GM23248 (cell line): ENCODE measurements around the gene CDKN3. TPM values are rescaled to one million over a fixed set of nuclear protein-coding genes. Genes with fewer than 3 reads are reported as not detected.

ENCODE experiments used
- DNase-seq: peaks from one replicate; pipeline ENCODE4 v3.0.0-alpha.2; 2015
- H2AFZ ChIP-seq: fragments of 200-600 bp; sonication (generic); 2 replicates; pipeline ENCODE4 v1.6.1; 2016; ENCODE audit warnings: antibody characterized with exemption
- H3F3A ChIP-seq: fragments of 200-600 bp; sonication (generic); 2 replicates; pipeline ENCODE4 v1.6.1; 2016; ENCODE audit warnings: mild to moderate bottlenecking, antibody characterized with exemption, mixed run types; ENCODE audit not compliant: insufficient read depth
- H3K27ac ChIP-seq: fragments of 200-600 bp; sonication (generic); 2 replicates; pipeline ENCODE4 v1.5.1; 2016; ENCODE audit warnings: mild to moderate bottlenecking
- H3K27me3 ChIP-seq: fragments of 200-600 bp; sonication (generic); replicated peaks from 2 replicates; pipeline ENCODE4 v1.6.1; 2016; ENCODE audit warnings: mild to moderate bottlenecking; ENCODE audit not compliant: insufficient read depth
- H3K36me3 ChIP-seq: fragments of 200-600 bp; sonication (generic); 2 replicates; pipeline ENCODE4 v1.6.1; 2016; ENCODE audit warnings: low read depth, mild to moderate bottlenecking
- H3K4me1 ChIP-seq: fragments of 200-600 bp; sonication (generic); 2 replicates; pipeline ENCODE4 v1.6.1; 2016; ENCODE audit warnings: mild to moderate bottlenecking; ENCODE audit not compliant: insufficient read depth
- H3K4me2 ChIP-seq: fragments of 200-600 bp; sonication (generic); one replicate; pipeline ENCODE4 v1.6.1; 2016; ENCODE audit warnings: mild to moderate bottlenecking; ENCODE audit not compliant: unreplicated experiment
- H3K4me3 ChIP-seq: fragments of 200-600 bp; sonication (generic); 2 replicates; pipeline ENCODE4 v1.5.1; 2016; ENCODE audit warnings: mild to moderate bottlenecking
- H3K79me2 ChIP-seq: fragments of 200-600 bp; sonication (generic); 2 replicates; pipeline ENCODE4 v1.6.1; 2016; ENCODE audit warnings: mild to moderate bottlenecking; ENCODE audit not compliant: insufficient read depth
- H3K9ac ChIP-seq: fragments of 200-600 bp; sonication (generic); 2 replicates; pipeline ENCODE4 v1.6.1; 2016; ENCODE audit warnings: mild to moderate bottlenecking
- H3K9me2 ChIP-seq: fragments of 200-600 bp; sonication (generic); 2 replicates; pipeline ENCODE4 v1.6.1; 2016; ENCODE audit warnings: mixed run types, mild to moderate bottlenecking, moderate library complexity; ENCODE audit not compliant: insufficient read depth
- H3K9me3 ChIP-seq: fragments of 200-600 bp; sonication (generic); one replicate; pipeline ENCODE4 v1.6.1; 2017; ENCODE audit warnings: low read depth
- H4K20me1 ChIP-seq: fragments of 200-600 bp; sonication (generic); 2 replicates; pipeline ENCODE4 v1.6.0; 2016; ENCODE audit not compliant: insufficient read depth
- EZH2 ChIP-seq: fragments of 200-600 bp; sonication (generic); IDR thresholded peaks from 2 replicates; pipeline ENCODE4 v1.6.1; 2018; ENCODE audit warnings: antibody characterized with exemption, mild to moderate bottlenecking; ENCODE audit not compliant: insufficient read depth, poor library complexity, severe bottlenecking
- EZH2phosphoT487 ChIP-seq: fragments of 200-600 bp; sonication (generic); IDR thresholded peaks from 2 replicates; pipeline ENCODE4 v1.6.1; 2018; ENCODE audit warnings: antibody characterized with exemption, moderate library complexity, mild to moderate bottlenecking, low read depth; ENCODE audit not compliant: insufficient read depth
- WGBS, 2 experiments: methylation state at CpG; one replicate each; pipeline ENCODE4 v1.1.6; 2015 to 2017; ENCODE audit warnings: low lambda C conversion rate in 2 of 2, low coverage in 1 of 2; ENCODE audit errors: missing lambda C conversion rate in 2 of 2; 5-methylcytosine and 5-hydroxymethylcytosine counted together
- in situ Hi-C: fragments of 300-500 bp; cut with MboI; formaldehyde crosslinking; loops from 2 replicates; pipeline ENCODE4 v1.15.0; 2020
- polyA plus RNA-seq: library from polyadenylated mRNA; unstranded; fragments of >200 nt; fragmentation: Nextera tagmentation; extraction: Ambion mirVana; gene quantifications from 2 replicates; pipeline ENCODE4 v1.2.1, GENCODE V29; 2016
- total RNA-seq: library from RNA; depleted of rRNA; stranded (reverse); fragments of >200 nt; shearing (Covaris generic); gene quantifications from 2 replicates; pipeline ENCODE4 v1.2.3, GENCODE V29; 2014

CDKN3 gene
- total and polyA plus RNA-seq, 2 experiments from 2014 or later, result 20.1 to 41.8 TPM

DNA sequence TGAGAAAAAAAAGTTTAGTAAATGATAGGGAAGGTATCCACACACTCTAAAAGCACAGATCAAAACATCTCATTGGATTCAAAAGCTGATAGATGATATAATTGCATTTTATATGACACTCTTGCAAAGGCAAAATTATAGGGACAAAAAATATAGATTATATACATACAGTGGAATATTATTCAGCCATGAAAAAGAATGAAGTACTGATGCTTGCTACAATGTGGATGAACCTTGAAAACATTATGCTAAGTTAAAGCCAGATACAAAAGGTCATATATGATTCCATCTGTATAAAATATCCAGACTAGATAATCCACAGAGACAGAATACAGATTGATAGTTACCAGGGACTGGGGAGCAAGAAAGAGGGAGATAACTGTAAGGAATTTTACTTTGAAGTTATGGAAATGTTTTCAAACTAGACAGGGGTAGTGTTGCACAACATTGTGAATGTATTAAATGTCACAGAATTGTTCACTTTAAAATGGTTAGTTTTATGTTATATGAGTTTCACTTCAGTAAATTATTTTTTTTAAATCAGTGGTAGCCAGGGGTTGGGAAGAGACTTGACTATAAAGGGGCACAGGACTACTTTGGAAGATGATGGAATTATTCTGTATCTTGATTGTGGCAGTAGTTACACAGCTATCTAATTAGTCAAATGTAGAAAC is 41.7 kb upstream of the CDKN3 start:
- no peak overlapping the region for H3K9ac ChIP-seq
- no peaks in the 10 kb centered on the region for H4K20me1 ChIP-seq
- no peaks in the 10 kb centered on the region for H3K36me3 ChIP-seq
- H3K4me2 ChIP-seq, result no peak overlapping the region
- H2AFZ ChIP-seq, result no peak overlapping the region
- no peaks in the 10 kb centered on the region for H3K9me3 ChIP-seq
- H3K4me3 ChIP-seq, result no peak overlapping the region
- H3K4me1 ChIP-seq, result peaks cover 11% of the 10 kb centered on the region
- peaks cover 5% of the 10 kb centered on the region; the same call in 1 of the 2 replicates for H3F3A ChIP-seq
- DNase-seq, result no peak
- TF ChIP-seq EZH2 (no peak), EZH2phosphoT487 (no peak)
- peaks cover 10% of the 10 kb centered on the region for H3K27me3 ChIP-seq
- H3K27ac ChIP-seq, result no peak overlapping the region
- in situ Hi-C loops, result no loop called here
- no peaks in the 10 kb centered on the region for H3K79me2 ChIP-seq
- no peaks in the 10 kb centered on the region for H3K9me2 ChIP-seq

DNA sequence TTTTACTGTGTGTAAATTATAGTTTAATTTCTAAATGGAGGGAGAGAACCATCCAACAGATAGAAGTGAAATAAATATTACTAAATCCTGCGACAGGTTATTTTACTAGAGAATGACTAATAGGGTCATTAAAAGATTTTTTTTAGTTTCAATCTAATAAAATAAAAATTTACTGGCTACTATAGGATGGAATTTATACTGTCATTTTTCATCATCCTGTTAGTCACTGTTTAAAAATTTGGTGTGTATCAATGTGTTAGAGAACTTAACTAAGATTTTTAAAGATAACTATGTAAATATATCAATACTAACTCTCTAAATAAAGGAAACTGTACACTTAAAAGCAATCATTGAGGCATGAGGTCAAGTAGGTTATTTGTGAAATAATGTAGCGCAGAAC is 41.1 kb upstream of the CDKN3 start:
- 48 to 49% methylated on average over 2 of the region's 2 CpGs for WGBS, 2 experiments

DNA sequence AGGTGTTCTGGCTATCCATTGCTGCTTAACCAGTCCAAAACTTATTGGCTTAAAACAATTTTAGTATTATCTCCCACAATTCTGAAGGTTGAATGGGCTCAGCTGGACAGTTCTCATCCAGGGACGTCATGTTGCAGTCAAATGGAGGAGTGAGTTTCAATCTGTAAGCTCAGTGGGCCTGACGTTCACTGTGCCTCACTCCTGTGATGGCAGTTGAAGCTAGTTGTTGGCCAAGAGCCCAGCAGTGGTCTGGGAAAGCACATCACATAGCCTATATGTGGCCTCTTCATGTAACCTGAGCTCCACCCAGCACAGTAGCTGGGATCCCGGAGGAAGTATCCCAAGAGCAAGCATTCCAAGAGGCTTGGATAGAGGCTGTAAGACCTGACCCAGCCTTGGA is 40.6 kb upstream of the CDKN3 start:
- H3F3A ChIP-seq, result peaks cover 5% of the 10 kb centered on the region; the same call in 1 of the 2 replicates
- H2AFZ ChIP-seq, result no peak overlapping the region
- H3K4me1 ChIP-seq, result peaks cover 9% of the 10 kb centered on the region
- in situ Hi-C loops, result no loop called here
- H3K9ac ChIP-seq, result no peak overlapping the region
- no peaks in the 10 kb centered on the region for H3K9me2 ChIP-seq
- no peak for DNase-seq
- H3K79me2 ChIP-seq, result no peaks in the 10 kb centered on the region
- peaks cover 10% of the 10 kb centered on the region for H3K27me3 ChIP-seq
- TF ChIP-seq EZH2 (no peak), EZH2phosphoT487 (no peak)
- H4K20me1 ChIP-seq, result no peaks in the 10 kb centered on the region
- no peak overlapping the region for H3K4me2 ChIP-seq
- no peak overlapping the region for H3K4me3 ChIP-seq
- H3K9me3 ChIP-seq, result no peaks in the 10 kb centered on the region
- 60 to 71% methylated on average over 3 of the region's 3 CpGs for WGBS, 2 experiments
- no peaks in the 10 kb centered on the region for H3K36me3 ChIP-seq
- no peak overlapping the region for H3K27ac ChIP-seq

More for the DNA sequence above, 41.1 kb upstream of the CDKN3 start:
- Histone ChIP-seq H3K4me1 (peaks cover 9% of the 10 kb centered on the region), H4K20me1 (no peaks in the 10 kb centered on the region), H3K4me3 (no peak overlapping the region), H3K9me3 (no peaks in the 10 kb centered on the region), H3K36me3 (no peaks in the 10 kb centered on the region), H3K9me2 (no peaks in the 10 kb centered on the region), H3K4me2 (no peak overlapping the region), H3K27me3 (peaks cover 10% of the 10 kb centered on the region), H3F3A (peaks cover 5% of the 10 kb centered on the region; the same call in 1 of the 2 replicates), H3K79me2 (no peaks in the 10 kb centered on the region), H3K9ac (no peak overlapping the region), H2AFZ (no peak overlapping the region), H3K27ac (no peak overlapping the region)
- TF ChIP-seq EZH2phosphoT487 (no peak), EZH2 (no peak)
- peak; percentile 21 for DNase-seq
- in situ Hi-C loops, result no loop called here

DNA sequence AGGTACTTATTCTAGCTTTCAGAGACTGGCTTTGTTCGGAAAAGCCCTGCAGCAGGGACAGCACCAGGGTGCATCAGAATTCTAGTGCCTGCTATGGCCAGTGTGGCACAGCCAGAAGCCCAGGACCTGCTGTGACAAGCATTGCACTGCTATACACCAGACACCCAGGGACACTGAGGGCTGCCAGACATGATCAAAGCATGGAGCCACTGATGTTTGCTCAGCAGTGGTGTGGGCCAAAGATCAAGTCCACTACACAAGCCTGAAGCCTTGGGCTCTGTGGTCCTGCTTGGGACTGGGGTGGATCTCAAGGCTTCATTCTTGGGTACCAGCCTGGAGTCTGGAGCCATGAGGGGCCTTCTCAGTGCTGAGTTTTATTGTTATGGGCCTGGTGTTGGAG is 36.1 kb upstream of the CDKN3 start:
- H3K4me1 ChIP-seq, result peaks cover 20% of the 10 kb centered on the region
- in situ Hi-C loops, result no loop called here
- no peak overlapping the region for H3K9ac ChIP-seq
- peaks cover 21% of the 10 kb centered on the region for H3F3A ChIP-seq
- no peak overlapping the region for H3K4me2 ChIP-seq
- no peaks in the 10 kb centered on the region for H4K20me1 ChIP-seq
- H3K9me2 ChIP-seq, result no peaks in the 10 kb centered on the region
- no peaks in the 10 kb centered on the region for H3K79me2 ChIP-seq
- no peak overlapping the region for H3K27ac ChIP-seq
- H2AFZ ChIP-seq, result no peak overlapping the region
- no peak overlapping the region for H3K4me3 ChIP-seq
- H3K27me3 ChIP-seq, result peaks cover 10% of the 10 kb centered on the region
- no peaks in the 10 kb centered on the region for H3K9me3 ChIP-seq
- H3K36me3 ChIP-seq, result no peaks in the 10 kb centered on the region
- no peak for TF ChIP-seq EZH2phosphoT487
- WGBS, 2 experiments, result 76 to 95% methylated on average over 1 of the region's 1 CpG
- DNase-seq, result no peak

DNA sequence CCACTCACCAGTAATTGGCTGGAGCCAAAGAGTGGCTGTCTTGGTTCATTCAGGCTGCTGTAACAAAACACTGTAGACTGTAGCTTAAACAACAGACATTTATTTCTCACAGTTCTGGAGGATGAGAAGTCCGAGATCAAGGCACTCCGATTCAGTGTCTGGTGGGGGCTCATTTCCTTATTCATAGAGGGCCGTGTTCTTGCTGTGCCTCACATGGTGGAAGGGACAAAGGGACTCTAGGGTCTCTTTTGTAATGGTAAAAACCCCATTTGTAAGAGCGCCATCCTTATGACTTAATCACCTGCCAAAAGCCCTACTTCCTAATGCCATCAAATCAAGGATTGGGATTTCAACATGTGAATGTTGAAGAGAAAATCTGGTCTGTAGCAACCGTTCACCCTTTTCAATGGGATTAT is 34.7 kb upstream of the CDKN3 start:
- H3K4me2 ChIP-seq, result no peak overlapping the region
- no peak overlapping the region for H3K4me3 ChIP-seq
- no peaks in the 10 kb centered on the region for H3K79me2 ChIP-seq
- peaks cover 16% of the 10 kb centered on the region for H3F3A ChIP-seq
- 84 to 86% methylated on average over 5 of the region's 5 CpGs for WGBS, 2 experiments
- no peak overlapping the region for H3K9ac ChIP-seq
- in situ Hi-C loops, result no loop called here
- H3K9me3 ChIP-seq, result no peaks in the 10 kb centered on the region
- no peaks in the 10 kb centered on the region for H3K36me3 ChIP-seq
- H4K20me1 ChIP-seq, result no peaks in the 10 kb centered on the region
- TF ChIP-seq EZH2 (no peak), EZH2phosphoT487 (no peak)
- H2AFZ ChIP-seq, result no peak overlapping the region
- no peak overlapping the region for H3K27ac ChIP-seq
- no peaks in the 10 kb centered on the region for H3K9me2 ChIP-seq
- peaks cover 15% of the 10 kb centered on the region for H3K4me1 ChIP-seq
- H3K27me3 ChIP-seq, result peaks cover 10% of the 10 kb centered on the region
- DNase-seq, result no peak
